Activated T-cell treated with anti-CD3 and anti-CD28 coated beads, Interleukin-2, amount 50 U/mL, for 1 hour (primary cell): ENCODE results near the gene MITF.
"Not testable (repeated sequence)": the region's sequence is repeated elsewhere in the genome, so short reads cannot be mapped to it uniquely, and the experiment has no call there.

ENCODE experiments used
- DNase-seq: peaks from one replicate; pipeline ENCODE4 v3.0.0-alpha.2; 2020

Gene MITF

GRCh38 chr3:69791106-69791505 is 51.8 kb downstream of the MITF start:
- no peak for DNase-seq

- no peak for DNase-seq
Measured at GRCh38 chr3:69791919-69792399, 52.7 kb downstream of the MITF start.

- not testable (repeated sequence) for DNase-seq
Measured at GRCh38 chr3:69796126-69796525, 56.9 kb downstream of the MITF start.

GRCh38 chr3:69803681-69804270 is 64.5 kb downstream of the MITF start:
- DNase-seq = no peak

GRCh38 chr3:69805491-69805890 is 66.2 kb downstream of the MITF start:
- no peak for DNase-seq

GRCh38 chr3:69806735-69807438 is 67.6 kb downstream of the MITF start:
- DNase-seq = no peak

GRCh38 chr3:69807674-69808073 is 68.4 kb downstream of the MITF start:
- no peak for DNase-seq

GRCh38 chr3:69809076-69809835 is 70.0 kb downstream of the MITF start:
- no peak for DNase-seq

- no peak for DNase-seq
Measured at GRCh38 chr3:69811452-69812401, 72.5 kb downstream of the MITF start.

GRCh38 chr3:69815970-69816369 is 76.7 kb downstream of the MITF start:
- DNase-seq = no peak

- DNase-seq = no peak
Measured at GRCh38 chr3:69817988-69818387, 78.7 kb downstream of the MITF start.

- DNase-seq = no peak
Measured at GRCh38 chr3:69819282-69819681, 80.0 kb downstream of the MITF start.

GRCh38 chr3:69821133-69821532 is 81.9 kb downstream of the MITF start:
- no peak for DNase-seq

GRCh38 chr3:69823743-69824142 is 84.5 kb downstream of the MITF start:
- no peak for DNase-seq

- no peak for DNase-seq
Measured at GRCh38 chr3:69825446-69825845, 86.2 kb downstream of the MITF start.

GRCh38 chr3:69827127-69827526 is 87.9 kb downstream of the MITF start:
- no peak for DNase-seq

GRCh38 chr3:69828817-69829216 is 89.6 kb downstream of the MITF start:
- no peak for DNase-seq

- DNase-seq = no peak
Measured at GRCh38 chr3:69830147-69830546, 90.9 kb downstream of the MITF start.

- DNase-seq = no peak
Measured at GRCh38 chr3:69831737-69832136, 92.5 kb downstream of the MITF start.

- DNase-seq = no peak
Measured at GRCh38 chr3:69833591-69833990, 94.3 kb downstream of the MITF start.

GRCh38 chr3:69838217-69838616 is 99.0 kb downstream of the MITF start:
- no peak for DNase-seq

- DNase-seq = no peak
Measured at GRCh38 chr3:69838696-69839515, 99.6 kb downstream of the MITF start.
